Measurements from ENCODE around the gene FAM193B.
"Not testable (repeated sequence)": the region's sequence is repeated elsewhere in the genome, so short reads cannot be mapped to it uniquely, and the experiment has no call there.

Gene FAM193B

GRCh38 chr5:177576169-177576568, 21.8 kb upstream of the FAM193B start:
- DNase-seq (ENCODE audit: low read depth): no peak

GRCh38 chr5:177575488-177575887, 21.1 kb upstream of the FAM193B start:
- no peak for DNase-seq (ENCODE audit: low read depth)

- DNase-seq (ENCODE audit: low read depth): no peak
Observed at GRCh38 chr5:177569894-177570293, 15.5 kb upstream of the FAM193B start.

GRCh38 chr5:177568326-177568725, 14.0 kb upstream of the FAM193B start:
- DNase-seq (ENCODE audit: low read depth): no peak

GRCh38 chr5:177565046-177565445, 10.7 kb upstream of the FAM193B start:
- DNase-seq (ENCODE audit: low read depth): no peak

- not testable (repeated sequence) for DNase-seq (ENCODE audit: low read depth)
Observed at GRCh38 chr5:177559446-177559941, 5.1 kb upstream of the FAM193B start.

- no peak for DNase-seq (ENCODE audit: low read depth)
Observed at GRCh38 chr5:177557796-177558195, 3.4 kb upstream of the FAM193B start.

GRCh38 chr5:177557041-177557647, 2.8 kb upstream of the FAM193B start:
- DNase-seq (ENCODE audit: low read depth): no peak

- DNase-seq (ENCODE audit: low read depth): no peak
Observed at GRCh38 chr5:177555665-177556064, 1.3 kb upstream of the FAM193B start.

- no peak for DNase-seq (ENCODE audit: low read depth)
Observed at GRCh38 chr5:177555228-177555627, 865 bp upstream of the FAM193B start.

- no peak for DNase-seq (ENCODE audit: low read depth)
Observed at GRCh38 chr5:177553671-177554429, 513 bp downstream of the FAM193B start.

- no peak for DNase-seq (ENCODE audit: low read depth)
Observed at GRCh38 chr5:177552839-177553455, 1.4 kb downstream of the FAM193B start.

- no peak for DNase-seq (ENCODE audit: low read depth)
Observed at GRCh38 chr5:177550122-177550521, 4.2 kb downstream of the FAM193B start.

- no peak for DNase-seq (ENCODE audit: low read depth)
Observed at GRCh38 chr5:177548495-177548894, 5.9 kb downstream of the FAM193B start.

- no peak for DNase-seq (ENCODE audit: low read depth)
Observed at GRCh38 chr5:177547736-177548135, 6.6 kb downstream of the FAM193B start.

- DNase-seq (ENCODE audit: low read depth): no peak
Observed at GRCh38 chr5:177546258-177546741, 8.1 kb downstream of the FAM193B start.

- DNase-seq (ENCODE audit: low read depth): no peak
Observed at GRCh38 chr5:177545487-177546257, 8.7 kb downstream of the FAM193B start.

- no peak for DNase-seq (ENCODE audit: low read depth)
Observed at GRCh38 chr5:177542816-177543465, 11.4 kb downstream of the FAM193B start.

- DNase-seq (ENCODE audit: low read depth): no peak
Observed at GRCh38 chr5:177540438-177540837, 13.9 kb downstream of the FAM193B start.

- no peak for DNase-seq (ENCODE audit: low read depth)
Observed at GRCh38 chr5:177539411-177539810, 15.0 kb downstream of the FAM193B start.

- no peak for DNase-seq (ENCODE audit: low read depth)
Observed at GRCh38 chr5:177538876-177539275, 15.5 kb downstream of the FAM193B start.
